ENCODE data around the gene RIPOR3.
"Not testable (repeated sequence)": the region's sequence is repeated elsewhere in the genome, so short reads cannot be mapped to it uniquely, and the experiment has no call there.

The RIPOR3 gene

DNA sequence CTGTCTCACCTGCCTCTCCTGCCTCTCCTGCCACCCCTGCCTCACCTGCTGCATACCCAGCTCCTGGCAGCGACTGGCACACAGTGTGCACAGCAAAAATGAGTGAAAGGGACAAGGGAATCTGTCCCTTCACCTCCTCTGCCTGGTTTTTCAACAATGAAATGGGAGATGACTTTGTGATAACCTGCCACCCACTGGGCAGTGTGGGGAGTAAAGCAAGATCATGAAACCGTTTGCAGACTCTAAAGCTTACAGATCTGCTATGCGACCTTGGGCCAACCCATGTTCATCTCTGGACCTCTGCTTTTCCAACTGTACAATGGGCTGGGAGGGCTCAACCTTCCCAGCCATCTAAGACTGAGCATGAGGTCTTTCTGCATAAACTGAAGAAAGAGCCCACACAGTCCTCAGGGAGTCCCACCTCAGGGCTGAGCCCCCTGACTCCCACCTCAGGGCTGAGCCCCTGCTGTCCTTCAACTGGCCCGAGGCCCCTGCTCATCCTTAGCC, 81.1 kb downstream of the RIPOR3 start:
- FAIRE-seq = no peak
- DNase-seq (ENCODE audit: insufficient read length) = no peak

GRCh38 chr20:50609438-50609989, 81.8 kb downstream of the RIPOR3 start:
- no peak for FAIRE-seq
- TF ChIP-seq POLR2AphosphoS5 (IDR thresholded peaks at IDR 0.05; ENCODE audit: low read depth, low read length) = no peak
- DNase-seq (ENCODE audit: insufficient read length) = no peak

More for the DNA sequence above, 81.1 kb downstream of the RIPOR3 start:
- TF ChIP-seq TAF1 (IDR thresholded peaks at IDR 0.05; ENCODE audit: borderline replicate concordance, low read depth, low read length) = no peak
- TF ChIP-seq POLR2AphosphoS5 (IDR thresholded peaks at IDR 0.05; ENCODE audit: low read depth, low read length) = no peak
- TF ChIP-seq POLR2A (IDR thresholded peaks at IDR 0.05; ENCODE audit: low read depth, low read length) = no peak

DNA sequence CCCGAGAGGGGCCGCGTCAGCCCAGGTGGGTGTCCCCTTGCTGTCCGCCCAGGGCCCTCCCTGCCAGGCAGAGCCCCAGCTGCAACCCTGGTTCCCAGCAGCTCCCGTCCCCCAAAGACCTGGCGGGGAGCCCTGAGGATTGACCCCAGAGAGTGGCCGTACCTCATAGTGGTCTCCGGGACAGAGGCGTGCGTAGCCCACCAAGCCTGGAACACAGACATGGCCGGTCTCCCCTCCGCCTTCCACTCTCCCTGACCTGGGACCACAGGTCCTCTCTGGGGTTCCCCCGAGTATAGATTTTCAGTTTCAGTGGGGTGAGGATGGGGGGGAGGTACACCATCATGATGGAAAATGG, 82.6 kb downstream of the RIPOR3 start:
- FAIRE-seq (no peak), DNase-seq (ENCODE audit: insufficient read length) (no peak)
- TF ChIP-seq POLR2A (IDR thresholded peaks at IDR 0.05; ENCODE audit: low read depth, low read length) = no peak
- no peak for TF ChIP-seq POLR2AphosphoS5 (IDR thresholded peaks at IDR 0.05; ENCODE audit: low read depth, low read length)
- no peak for TF ChIP-seq TAF1 (IDR thresholded peaks at IDR 0.05; ENCODE audit: borderline replicate concordance, low read depth, low read length)

GRCh38 chr20:50607850-50608749, 83.2 kb downstream of the RIPOR3 start:
- DNase-seq (ENCODE audit: insufficient read length) (no peak), FAIRE-seq (no peak)
- TF ChIP-seq POLR2AphosphoS5 (IDR thresholded peaks at IDR 0.05; ENCODE audit: low read depth, low read length) (no peak), TAF1 (IDR thresholded peaks at IDR 0.05; ENCODE audit: borderline replicate concordance, low read depth, low read length) (no peak), POLR2A (IDR thresholded peaks at IDR 0.05; ENCODE audit: low read depth, low read length) (no peak)

DNA sequence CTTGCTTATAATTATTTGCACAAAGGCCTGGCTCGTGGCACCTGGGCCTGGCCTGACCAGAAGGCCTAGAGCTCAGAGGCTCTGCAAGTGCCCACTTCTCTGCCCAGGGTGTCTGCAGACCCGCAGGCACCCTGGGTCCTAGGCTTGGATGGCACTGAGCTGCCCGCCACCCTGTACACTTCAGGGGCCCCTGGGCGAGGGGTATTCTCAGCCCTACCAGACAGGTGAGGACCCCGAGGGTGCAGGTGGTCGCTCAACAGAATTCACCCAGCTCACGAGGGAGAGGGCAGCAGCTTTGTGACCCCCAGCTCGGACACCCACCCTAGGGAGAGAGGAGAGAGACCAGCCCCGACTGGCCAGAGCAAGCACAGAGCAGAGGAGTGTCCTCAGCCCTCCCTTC, 83.9 kb downstream of the RIPOR3 start:
- DNase-seq (ENCODE audit: insufficient read length) (no peak), FAIRE-seq (no peak)

GRCh38 chr20:50605136-50605535, 86.2 kb downstream of the RIPOR3 start:
- DNase-seq (ENCODE audit: insufficient read length) (no peak), FAIRE-seq (no peak)

More for the DNA sequence above, 83.9 kb downstream of the RIPOR3 start:
- TF ChIP-seq POLR2AphosphoS5 (IDR thresholded peaks at IDR 0.05; ENCODE audit: low read depth, low read length) (no peak), POLR2A (IDR thresholded peaks at IDR 0.05; ENCODE audit: low read depth, low read length) (no peak), TAF1 (IDR thresholded peaks at IDR 0.05; ENCODE audit: borderline replicate concordance, low read depth, low read length) (no peak)

DNA sequence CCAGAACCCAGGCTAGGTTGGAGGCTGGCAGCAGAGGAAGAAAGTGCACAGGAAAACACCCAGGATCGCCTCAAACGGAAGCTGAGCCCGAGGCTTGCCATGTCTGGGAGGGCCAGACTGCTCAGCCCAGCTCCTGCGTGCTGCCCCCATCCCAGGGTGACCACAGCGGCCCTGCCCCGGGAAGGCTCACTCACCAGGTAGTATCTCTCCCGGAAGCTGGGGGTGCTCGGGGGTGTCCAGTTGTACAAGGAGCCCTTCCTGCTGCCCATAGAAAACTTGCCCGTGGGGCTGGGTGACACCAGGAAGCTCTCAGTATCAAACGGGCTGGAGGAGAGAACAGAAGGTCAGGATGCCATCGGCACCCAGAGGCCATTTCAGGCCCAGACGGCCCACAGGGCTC, 86.9 kb downstream of the RIPOR3 start:
- DNase-seq (ENCODE audit: insufficient read length) (no peak), FAIRE-seq (no peak)
- TF ChIP-seq POLR2A (IDR thresholded peaks at IDR 0.05; ENCODE audit: low read depth, low read length) = no peak
- no peak for TF ChIP-seq TAF1 (IDR thresholded peaks at IDR 0.05; ENCODE audit: borderline replicate concordance, low read depth, low read length)
- TF ChIP-seq POLR2AphosphoS5 (IDR thresholded peaks at IDR 0.05; ENCODE audit: low read depth, low read length) = no peak

More at GRCh38 chr20:50605136-50605535, 86.2 kb downstream of the RIPOR3 start:
- TF ChIP-seq TAF1 (IDR thresholded peaks at IDR 0.05; ENCODE audit: borderline replicate concordance, low read depth, low read length) = no peak
- no peak for TF ChIP-seq POLR2A (IDR thresholded peaks at IDR 0.05; ENCODE audit: low read depth, low read length)
- TF ChIP-seq POLR2AphosphoS5 (IDR thresholded peaks at IDR 0.05; ENCODE audit: low read depth, low read length) = no peak

- TF ChIP-seq TAF1 (IDR thresholded peaks at IDR 0.05; ENCODE audit: borderline replicate concordance, low read depth, low read length) (no peak), POLR2AphosphoS5 (IDR thresholded peaks at IDR 0.05; ENCODE audit: low read depth, low read length) (no peak), POLR2A (IDR thresholded peaks at IDR 0.05; ENCODE audit: low read depth, low read length) (no peak)
- FAIRE-seq (no peak), DNase-seq (ENCODE audit: insufficient read length) (no peak)
Measured at GRCh38 chr20:50602432-50603088, 88.8 kb downstream of the RIPOR3 start.

- no peak for DNase-seq (ENCODE audit: insufficient read length)
- FAIRE-seq = no peak
- TF ChIP-seq POLR2A (IDR thresholded peaks at IDR 0.05; ENCODE audit: low read depth, low read length) (no peak), TAF1 (IDR thresholded peaks at IDR 0.05; ENCODE audit: borderline replicate concordance, low read depth, low read length) (no peak), POLR2AphosphoS5 (IDR thresholded peaks at IDR 0.05; ENCODE audit: low read depth, low read length) (no peak)
Measured at GRCh38 chr20:50601511-50602431, 89.6 kb downstream of the RIPOR3 start.

GRCh38 chr20:50600281-50600895, 91.0 kb downstream of the RIPOR3 start:
- TF ChIP-seq TAF1 (IDR thresholded peaks at IDR 0.05; ENCODE audit: borderline replicate concordance, low read depth, low read length) (no peak), POLR2A (IDR thresholded peaks at IDR 0.05; ENCODE audit: low read depth, low read length) (no peak), POLR2AphosphoS5 (IDR thresholded peaks at IDR 0.05; ENCODE audit: low read depth, low read length) (no peak)
- DNase-seq (ENCODE audit: insufficient read length) (no peak), FAIRE-seq (no peak)

GRCh38 chr20:50598768-50599167, 92.6 kb downstream of the RIPOR3 start:
- not testable (repeated sequence) for DNase-seq (ENCODE audit: insufficient read length); FAIRE-seq
